K562 (cell line): ENCODE data around the gene FFAR1. TPM values are rescaled to one million over a fixed set of nuclear protein-coding genes. Genes with fewer than 3 reads are reported as not detected.

ENCODE experiments used
- ARID1B ChIP-seq: fragments of 450-650 bp; IDR thresholded peaks from 2 replicates; pipeline ENCODE4 v1.6.1; 2016; ENCODE audit warnings: antibody characterized with exemption, mild to moderate bottlenecking, inconsistent platforms
- BCOR ChIP-seq: fragments of 450-650 bp; IDR thresholded peaks from 2 replicates; pipeline ENCODE4 v1.6.1; 2016
- EP300 ChIP-seq: IDR thresholded peaks from 2 replicates; pipeline ENCODE4 v1.6.1; 2012; ENCODE audit warnings: low read length, improper control_type of control experiment
- ESRRA ChIP-seq: fragments of 450-650 bp; IDR thresholded peaks from 2 replicates; pipeline ENCODE4 v1.6.1; 2014; ENCODE audit warnings: low read depth, mild to moderate bottlenecking, moderate library complexity, borderline replicate concordance
- HINFP ChIP-seq: fragments of 450-650 bp; conservative IDR thresholded peaks from 2 replicates; pipeline ENCODE4 v1.6.1; 2016; ENCODE audit warnings: missing genetic modification characterization, low read depth, mild to moderate bottlenecking, control low read depth, missing compliant biosample characterization
- HMG20A ChIP-seq: fragments of 450-650 bp; formaldehyde crosslinking; conservative IDR thresholded peaks from 2 replicates; pipeline ENCODE4 v1.4.0; 2020; ENCODE audit warnings: mild to moderate bottlenecking, mixed read lengths
- KAT7 ChIP-seq: sonication (generic); formaldehyde crosslinking; IDR thresholded peaks from 2 replicates; pipeline ENCODE4 v1.8.0; 2022; ENCODE audit warnings: missing genetic modification reagents, mild to moderate bottlenecking, borderline replicate concordance
- NR1H2 ChIP-seq: sonication (generic); formaldehyde crosslinking; IDR thresholded peaks from 2 replicates; pipeline ENCODE4 v1.4.0; 2020; ENCODE audit warnings: mild to moderate bottlenecking, missing genetic modification reagents
- NRF1 ChIP-seq, 2 experiments: fragments of 450-650 bp; IDR thresholded peaks in 1 of 2; conservative IDR thresholded peaks in 1 of 2; 2 replicates each; pipeline ENCODE4 v1.6.1; 2014; ENCODE audit warnings: mild to moderate bottlenecking in 2 of 2
- PHF20 ChIP-seq: fragments of 450-650 bp; IDR thresholded peaks from 2 replicates; pipeline ENCODE4 v1.6.1; 2018; ENCODE audit not compliant: partially characterized antibody
- RCOR1 ChIP-seq, 2 experiments: IDR thresholded peaks; 2 replicates each; pipeline ENCODE4 v1.6.1; 2012; ENCODE audit warnings: low read depth in 2 of 2, low read length in 2 of 2, borderline replicate concordance in 1 of 2, improper control_type of control experiment in 1 of 2
- RERE ChIP-seq: sonication (generic); formaldehyde crosslinking; IDR thresholded peaks from 2 replicates; pipeline ENCODE4 v1.8.0; 2023; ENCODE audit warnings: missing genetic modification reagents, mild to moderate bottlenecking, borderline replicate concordance
- SIX5 ChIP-seq, 2 experiments: IDR thresholded peaks; 2 replicates each; pipeline ENCODE4 v1.6.1; 2011; ENCODE audit warnings: low read length in 2 of 2, borderline replicate concordance in 1 of 2, low read depth in 1 of 2, mild to moderate bottlenecking in 1 of 2, moderate library complexity in 1 of 2; ENCODE audit not compliant: insufficient read depth in 1 of 2
- SMAD4 ChIP-seq: fragments of 250-450 bp; sonication (Bioruptor Pico); conservative IDR thresholded peaks from 2 replicates; pipeline ENCODE4 v1.8.0; 2021; ENCODE audit warnings: inconsistent platforms, mild to moderate bottlenecking, moderate library complexity
- SMARCA4 ChIP-seq: fragments of 450-650 bp; IDR thresholded peaks from 2 replicates; pipeline ENCODE4 v1.6.1; 2016
- SMC3 ChIP-seq: conservative IDR thresholded peaks from 2 replicates; pipeline ENCODE4 v1.6.1; 2011; ENCODE audit warnings: low read depth, low read length, improper control_type of control experiment; ENCODE audit not compliant: insufficient read depth
- SUPT5H ChIP-seq: fragments of 450-650 bp; IDR thresholded peaks from 2 replicates; pipeline ENCODE4 v1.6.1; 2016
- YBX1 ChIP-seq: fragments of 450-650 bp; IDR thresholded peaks from 2 replicates; pipeline ENCODE4 v1.7.1; 2016; ENCODE audit warnings: mild to moderate bottlenecking
- ZKSCAN3 ChIP-seq: fragments of 250-450 bp; sonication (Bioruptor Pico); IDR thresholded peaks from 2 replicates; pipeline ENCODE4 v1.4.0; 2020
- ZNF143 ChIP-seq: sonication (generic); formaldehyde crosslinking; IDR thresholded peaks from 2 replicates; pipeline ENCODE4 v1.9.0; 2022; ENCODE audit warnings: mild to moderate bottlenecking, missing genetic modification reagents
- ZNF668 ChIP-seq: fragments of 250-450 bp; sonication (Bioruptor Pico); IDR thresholded peaks from 2 replicates; pipeline ENCODE4 v1.8.0; 2022; ENCODE audit warnings: mild to moderate bottlenecking, inconsistent platforms
- ZNF764 ChIP-seq: fragments of 250-450 bp; sonication (Bioruptor Pico); IDR thresholded peaks from 2 replicates; pipeline ENCODE4 v1.4.0; 2020; ENCODE audit warnings: low read depth, mild to moderate bottlenecking, moderate library complexity
- ZSCAN32 ChIP-seq: fragments of 450-650 bp; formaldehyde crosslinking; IDR thresholded peaks from 2 replicates; pipeline ENCODE4 v1.4.0; 2020; ENCODE audit warnings: mild to moderate bottlenecking, moderate library complexity
- polyA plus RNA-seq, 8 experiments: library from polyadenylated mRNA; depleted of rRNA in 4 of 8; stranded (reverse) in 5 of 8; unstranded in 3 of 8; fragments of >200 nt; fragmentation: Nextera tagmentation in 2 of 8; fragmentation: Illumina TruSeq in 1 of 8; extraction: Ambion mirVana in 2 of 8; extraction: Trizol in 1 of 8; gene quantifications; 2 replicates each; pipeline versions ENCODE4 v1.2.1 to v1.2.3, GENCODE V29; 2011 to 2014; ENCODE audit warnings: inconsistent platforms in 1 of 8, missing spikeins in 1 of 8
- total RNA-seq, 7 experiments: library from RNA; depleted of rRNA in 6 of 7; stranded (reverse); fragments of >200 nt in 6 of 7; fragmentation: Illumina TruSeq in 2 of 7; extraction: Trizol in 2 of 7; gene quantifications; 2 replicates each; pipeline versions ENCODE4 v1.2.1 to v1.2.3, GENCODE V29; 2011 to 2021; ENCODE audit warnings: low replicate concordance in 1 of 7
- TF ChIP-seq, protein P1 (sequence below): fragments of 250-450 bp; sonication (Bioruptor Pico); IDR thresholded peaks from 2 replicates; pipeline ENCODE4 v1.8.0; 2021; ENCODE audit warnings: moderate library complexity, mild to moderate bottlenecking, inconsistent platforms

Gene FFAR1
- total and polyA plus RNA-seq, 9 of the 15 experiments (the other 6 are each of a cell fraction or from before 2014, with no cell fraction given) = not detected

DNA sequence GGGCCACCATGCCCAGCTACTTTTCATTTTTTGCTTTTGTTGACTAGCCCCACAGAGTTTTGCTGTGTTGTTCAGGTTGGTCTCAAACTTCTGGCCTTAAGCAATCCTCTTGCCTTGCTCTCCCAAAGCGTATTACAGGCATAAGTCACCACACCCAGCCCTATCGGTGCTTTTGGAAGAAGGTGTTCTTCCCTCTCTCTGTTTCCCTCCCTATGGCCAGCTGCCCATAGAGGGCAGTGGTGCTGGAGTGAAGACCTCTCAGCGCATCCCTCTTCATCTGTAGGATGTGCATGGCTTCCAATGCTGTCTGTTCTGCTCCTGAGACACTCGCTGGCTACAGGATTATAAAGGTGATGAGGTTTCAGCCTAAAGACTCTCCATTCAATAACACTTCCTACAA lies 20.1 kb upstream of the FFAR1 start (continued):
- TF ChIP-seq RCOR1 (IDR thresholded peaks at IDR 0.05; ENCODE audit: borderline replicate concordance in 1 of 2, low read depth in 2 of 2, low read length in 2 of 2) = peak in 1 of 2 experiments; percentile 90; a peak in 3 of 4 replicates
- peak in 1 of 2 experiments; percentile 17; a peak in 1 of 4 replicates for TF ChIP-seq NRF1 (conservative IDR thresholded peaks at IDR 0.05 in 1 of 2, IDR thresholded peaks at IDR 0.05 in 1 of 2)
- no peak for TF ChIP-seq ZNF143 (CRISPR knock-in tag)
- TF ChIP-seq ARID1B = no peak
- TF ChIP-seq, protein P1, sequence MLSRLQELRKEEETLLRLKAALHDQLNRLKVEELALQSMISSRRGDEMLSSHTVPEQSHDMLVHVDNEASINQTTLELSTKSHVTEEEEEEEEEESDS (CRISPR knock-in tag) = no peak
- TF ChIP-seq SMC3 = peak; percentile 63
- TF ChIP-seq YBX1 = no peak
- TF ChIP-seq SMARCA4 = no peak
- no peak for TF ChIP-seq HMG20A
- TF ChIP-seq SIX5 (IDR thresholded peaks at IDR 0.05; ENCODE audit: borderline replicate concordance in 1 of 2, insufficient read depth in 1 of 2, low read depth in 1 of 2, low read length in 2 of 2) = no peak
- TF ChIP-seq PHF20 = peak; percentile 37
- TF ChIP-seq ESRRA = no peak
- no peak for TF ChIP-seq KAT7
- 0 out of 2 replicates have a peak, but pooled peaks have one; percentile 38 for TF ChIP-seq HINFP (tag)
- TF ChIP-seq EP300 = 0 out of 2 replicates have a peak, but pooled peaks have one; percentile 21
- no peak for TF ChIP-seq ZSCAN32 (CRISPR knock-in tag)
- no peak for TF ChIP-seq ZNF668 (CRISPR knock-in tag)
- no peak for TF ChIP-seq SMAD4
- TF ChIP-seq RERE (CRISPR knock-in tag) = no peak
- TF ChIP-seq ZKSCAN3 = no peak
- TF ChIP-seq SUPT5H = no peak
- TF ChIP-seq NR1H2 = no peak
- TF ChIP-seq BCOR = no peak; the same call in 1 of the 2 replicates
- no peak for TF ChIP-seq ZNF764
